H1 (cell line): ENCODE data around the gene LTF. TPM values are rescaled to one million over a fixed set of nuclear protein-coding genes. Genes with fewer than 3 reads are reported as not detected.

Source experiments
- CTCF ChIA-PET: fragments of 300-600 bp; sonication (Branson Sonifier 250); formaldehyde crosslinking; loops from one replicate; lab custom pipeline; 2021; ENCODE audit not compliant: partially characterized antibody; lab: Charles Lee
- POLR2A ChIA-PET: fragments of 300-600 bp; sonication (Branson Sonifier 250); formaldehyde crosslinking; loops from one replicate; lab custom pipeline; 2021; ENCODE audit warnings: inconsistent platforms; ENCODE audit not compliant: partially characterized antibody; lab: Charles Lee
- DNase-seq, 2 experiments: peaks; one replicate each; pipeline versions ENCODE4 v3.0.0 to v3.0.0-alpha.2; 2010 to 2022; ENCODE audit warnings: low spot score in 2 of 2, low read depth in 1 of 2, mixed read lengths in 1 of 2
- FAIRE-seq: peaks from 2 replicates; lab custom pipeline; 2011; peaks lifted over from hg19 to GRCh38; lab: Jason Lieb, UNC
- H2AFZ ChIP-seq: 2 replicates; pipeline ENCODE4 v1.8.1; 2012; ENCODE audit warnings: low read length, inconsistent platforms
- H2AK5ac ChIP-seq: 2 replicates; pipeline ENCODE4 v1.6.1; 2013; ENCODE audit warnings: low read depth, low read length
- H2BK120ac ChIP-seq: replicated peaks from 2 replicates; pipeline ENCODE3; 2013; ENCODE audit warnings: low read depth, low read length, inconsistent platforms
- H2BK12ac ChIP-seq: 2 replicates; pipeline ENCODE4 v1.6.1; 2013; ENCODE audit warnings: low read depth, low read length
- H2BK15ac ChIP-seq: 2 replicates; pipeline ENCODE4 v1.6.1; 2013; ENCODE audit warnings: low read length
- H2BK20ac ChIP-seq: 2 replicates; pipeline ENCODE4 v1.6.1; 2013; ENCODE audit warnings: low read length
- H2BK5ac ChIP-seq: 2 replicates; pipeline ENCODE4 v1.6.1; 2013; ENCODE audit warnings: low read depth, low read length
- H3K14ac ChIP-seq: 2 replicates; pipeline ENCODE4 v1.6.1; 2013; ENCODE audit warnings: inconsistent platforms; ENCODE audit not compliant: insufficient read length
- H3K18ac ChIP-seq: 2 replicates; pipeline ENCODE4 v1.6.1; 2013; ENCODE audit warnings: low read length; ENCODE audit errors: extremely low read depth
- H3K23ac ChIP-seq: 2 replicates; pipeline ENCODE4 v1.6.1; 2013; ENCODE audit warnings: inconsistent platforms; ENCODE audit not compliant: insufficient read length
- H3K23me2 ChIP-seq: 2 replicates; pipeline ENCODE4 v1.6.1; 2013; ENCODE audit warnings: low read depth, low read length
- H3K27ac ChIP-seq: 2 replicates; pipeline ENCODE4 v1.6.1; 2011; ENCODE audit warnings: low read depth, low read length, inconsistent platforms
- H3K27me3 ChIP-seq, 4 experiments: replicated peaks in 1 of 4; 1 replicate in 1 of 4; 2 replicates in 3 of 4; pipeline versions ENCODE4 v1.6.1 to v1.8.1; 2011 to 2013; ENCODE audit warnings: low read length in 3 of 4, mild to moderate bottlenecking in 3 of 4, inconsistent platforms in 2 of 4, mixed read lengths in 2 of 4, moderate library complexity in 1 of 4; ENCODE audit not compliant: control insufficient read depth in 3 of 4, insufficient read depth in 3 of 4; ENCODE audit errors: extremely low read depth in 1 of 4
- H3K36me3 ChIP-seq, 4 experiments: 2 replicates each; pipeline versions ENCODE4 v1.6.1 to v1.8.1; 2011 to 2013; ENCODE audit warnings: mild to moderate bottlenecking in 4 of 4, low read length in 3 of 4, moderate library complexity in 2 of 4, control low read depth in 1 of 4, inconsistent platforms in 1 of 4; ENCODE audit not compliant: insufficient read depth in 4 of 4, control insufficient read depth in 2 of 4
- H3K4ac ChIP-seq: replicated peaks from 2 replicates; pipeline ENCODE3; 2013; ENCODE audit warnings: low read length, low read depth, mixed read lengths, inconsistent platforms; ENCODE audit not compliant: insufficient read length
- H3K4me1 ChIP-seq, 4 experiments: replicated peaks in 1 of 4; 1 replicate in 1 of 4; 2 replicates in 3 of 4; pipeline versions ENCODE4 v1.6.1 to v1.8.1; 2011 to 2013; ENCODE audit warnings: low read length in 3 of 4, inconsistent platforms in 2 of 4, mixed read lengths in 1 of 4; ENCODE audit not compliant: insufficient read depth in 4 of 4, control insufficient read depth in 3 of 4
- H3K4me2 ChIP-seq, 2 experiments: 2 replicates each; pipeline versions ENCODE4 v1.6.1 to v1.8.1; 2011 to 2013; ENCODE audit warnings: low read depth in 2 of 2, low read length in 2 of 2, control low read depth in 1 of 2, inconsistent platforms in 1 of 2, mild to moderate bottlenecking in 1 of 2; ENCODE audit not compliant: insufficient read depth in 1 of 2
- H3K4me3 ChIP-seq, 4 experiments: fragments of 200-600, 300-600 bp in 1 of 4; sonication (generic), shearing (Covaris generic), sonication (Bioruptor Twin) in 1 of 4; 2 replicates each; pipeline versions ENCODE4 v1.5.1 to v1.8.1; 2011 to 2016; ENCODE audit warnings: low read length in 4 of 4, low read depth in 3 of 4, control low read depth in 2 of 4, inconsistent platforms in 2 of 4, mild to moderate bottlenecking in 2 of 4, mixed read lengths in 1 of 4, moderate library complexity in 1 of 4; ENCODE audit not compliant: insufficient read depth in 2 of 4; ENCODE audit errors: extremely low read depth in 1 of 4
- H3K56ac ChIP-seq: replicated peaks from 2 replicates; pipeline ENCODE3; 2013; ENCODE audit warnings: low read depth, mild to moderate bottlenecking, mixed read lengths, low read length, inconsistent platforms; ENCODE audit not compliant: insufficient read length
- H3K79me1 ChIP-seq: 2 replicates; pipeline ENCODE4 v1.6.1; 2013; ENCODE audit warnings: low read depth, low read length, control low read depth
- H3K79me2 ChIP-seq, 2 experiments: 2 replicates each; pipeline versions ENCODE4 v1.6.1 to v1.8.1; 2012 to 2013; ENCODE audit warnings: low read length in 2 of 2, mild to moderate bottlenecking in 2 of 2, inconsistent platforms in 1 of 2; ENCODE audit not compliant: insufficient read depth in 2 of 2, control insufficient read depth in 1 of 2
- H3K9ac ChIP-seq, 4 experiments: replicated peaks in 1 of 4; 1 replicate in 1 of 4; 2 replicates in 3 of 4; pipeline versions ENCODE4 v1.6.1 to v1.8.1; 2011 to 2013; ENCODE audit warnings: low read depth in 3 of 4, low read length in 3 of 4, control low read depth in 2 of 4, mild to moderate bottlenecking in 2 of 4, moderate library complexity in 2 of 4, inconsistent platforms in 1 of 4; ENCODE audit errors: extremely low read depth in 1 of 4
- H3K9me3 ChIP-seq, 2 experiments: 2 replicates each; pipeline versions ENCODE4 v1.6.1 to v1.8.1; 2012 to 2013; ENCODE audit warnings: mild to moderate bottlenecking in 2 of 2, moderate library complexity in 2 of 2, control low read depth in 1 of 2, inconsistent platforms in 1 of 2, low read depth in 1 of 2, low read length in 1 of 2, mixed read lengths in 1 of 2; ENCODE audit not compliant: insufficient read depth in 2 of 2
- H4K20me1 ChIP-seq, 2 experiments: replicated peaks in 1 of 2; 2 replicates each; pipeline versions ENCODE3 to v1.8.1; 2011 to 2013; ENCODE audit warnings: inconsistent platforms in 2 of 2, low read length in 2 of 2, mild to moderate bottlenecking in 1 of 2; ENCODE audit not compliant: insufficient read depth in 2 of 2, control insufficient read depth in 1 of 2
- H4K5ac ChIP-seq: 2 replicates; pipeline ENCODE4 v1.6.1; 2013; ENCODE audit warnings: low read length, low read depth, mixed read lengths, inconsistent platforms; ENCODE audit not compliant: insufficient read length
- H4K8ac ChIP-seq: 2 replicates; pipeline ENCODE4 v1.8.0; 2013; ENCODE audit warnings: mild to moderate bottlenecking, moderate library complexity, low read length, inconsistent platforms; ENCODE audit not compliant: insufficient read depth; ENCODE audit errors: extremely low read depth
- H4K91ac ChIP-seq: replicated peaks from 2 replicates; pipeline ENCODE3; 2013; ENCODE audit warnings: low read length, mixed read lengths, inconsistent platforms; ENCODE audit not compliant: insufficient read length
- CHD2 ChIP-seq: IDR thresholded peaks from 2 replicates; pipeline ENCODE4 v1.6.1; 2012; ENCODE audit warnings: low read length, improper control_type of control experiment
- CTCF ChIP-seq, 3 experiments: IDR thresholded peaks; 1 replicate in 2 of 3; 2 replicates in 1 of 3; pipeline versions ENCODE4 v1.5.1 to v1.6.1; 2011; ENCODE audit warnings: low read length in 3 of 3, mild to moderate bottlenecking in 3 of 3, inconsistent platforms in 2 of 3, low read depth in 1 of 3, moderate library complexity in 1 of 3; ENCODE audit not compliant: insufficient read depth in 1 of 3; ENCODE audit errors: control extremely low read depth in 1 of 3
- FOSL1 ChIP-seq: IDR thresholded peaks from 2 replicates; pipeline ENCODE4 v1.6.1; 2011; ENCODE audit warnings: mild to moderate bottlenecking, low read depth, low read length, moderate library complexity; ENCODE audit not compliant: insufficient read depth
- GTF2F1 ChIP-seq: IDR thresholded peaks from 2 replicates; pipeline ENCODE4 v1.6.1; 2012; ENCODE audit warnings: low read depth, low read length, improper control_type of control experiment, borderline replicate concordance
- KDM4A ChIP-seq: IDR thresholded peaks from one replicate; pipeline ENCODE4 v1.7.1; 2012; ENCODE audit warnings: low read depth, mild to moderate bottlenecking, moderate library complexity, low read length, inconsistent platforms; ENCODE audit not compliant: severe bottlenecking
- KDM5A ChIP-seq: fragments of 200-600 bp; IDR thresholded peaks from 2 replicates; pipeline ENCODE4 v1.7.1; 2012; ENCODE audit warnings: mild to moderate bottlenecking, low read length, inconsistent platforms, mixed read lengths
- MAX ChIP-seq: IDR thresholded peaks from 2 replicates; pipeline ENCODE4 v1.6.1; 2012; ENCODE audit warnings: inconsistent platforms
- RAD21 ChIP-seq, 2 experiments: IDR thresholded peaks in 1 of 2; conservative IDR thresholded peaks in 1 of 2; 2 replicates each; pipeline ENCODE4 v1.6.1; 2011; ENCODE audit warnings: low read depth in 2 of 2, low read length in 2 of 2, improper control_type of control experiment in 1 of 2, inconsistent platforms in 1 of 2, mild to moderate bottlenecking in 1 of 2, moderate library complexity in 1 of 2
- WGBS, 2 experiments: shearing (Covaris generic) in 1 of 2; methylation state at CpG; one replicate each; pipeline versions ENCODE4 v1.1.6 to v1.1.7; 2013 to 2015; ENCODE audit warnings: low lambda C conversion rate in 2 of 2, mixed read lengths in 2 of 2, inconsistent platforms in 1 of 2, low coverage in 1 of 2, missing lambda C conversion rate in 1 of 2; ENCODE audit not compliant: insufficient replicate concordance in 2 of 2, insufficient coverage in 1 of 2, insufficient read length in 1 of 2; ENCODE audit errors: extremely low coverage in 1 of 2, missing lambda C conversion rate in 1 of 2; 5-methylcytosine and 5-hydroxymethylcytosine counted together
- polyA plus RNA-seq, 7 experiments: library from polyadenylated mRNA; depleted of rRNA in 3 of 7; stranded (reverse) in 5 of 7; unstranded in 2 of 7; fragments of >200 nt in 5 of 7; fragments of 200-250 nt in 2 of 7; gene quantifications; 1 replicate in 5 of 7; 2 replicates in 1 of 7; 4 replicates in 1 of 7; pipeline versions ENCODE4 v1.2.1 to v1.2.3, GENCODE V29; 2011 to 2013; ENCODE audit warnings: missing spikeins in 2 of 7, mixed read lengths in 2 of 7
- total RNA-seq: library from RNA; stranded (reverse); fragmentation: NEBNext Ultra II Directional; extraction: Animal tissue kit (Norgen Biotek cat#: 25700); gene quantifications from 2 replicates; pipeline ENCODE4 v1.2.1, GENCODE V29; 2021

The LTF gene
- total and polyA plus RNA-seq, 2 of the 8 experiments (the other 6 are each of a cell fraction or from before 2014, with no cell fraction given), result 0.23 to 0.99 TPM

- Histone ChIP-seq H3K23ac (no peak overlapping the region), H4K91ac (no peak overlapping the region), H2BK5ac (no peak overlapping the region), H3K9me3 (peaks cover 5% of the 10 kb centered on the region in 2 experiments; a peak in 3 of 4 replicates), H3K4me3 (no peak overlapping the region), H4K8ac (no peak overlapping the region), H3K79me1 (no peaks in the 10 kb centered on the region; the same call in 1 of the 2 replicates), H2BK12ac (0 out of 2 replicates have a peak overlapping the region, but pooled peaks have one; percentile 50), H2BK20ac (0 out of 2 replicates have a peak overlapping the region, but pooled peaks have one; percentile 37), H2AFZ (no peak overlapping the region), H3K36me3 (no peaks in the 10 kb centered on the region), H3K4ac (no peak overlapping the region), H3K27ac (no peak overlapping the region), H2AK5ac (no peak overlapping the region), H4K20me1 (no peaks in the 10 kb centered on the region), H2BK15ac (no peak overlapping the region), H3K18ac (no peak overlapping the region), H3K56ac (no peak overlapping the region), H3K4me1 (peaks cover 0 to 4% (median 0%) of the 10 kb centered on the region in 4 experiments; a peak in 1 of 7 replicates), H3K79me2 (no peaks in the 10 kb centered on the region), H3K23me2 (no peaks in the 10 kb centered on the region), H3K4me2 (no peak overlapping the region), H3K14ac (no peak overlapping the region), H3K9ac (no peak overlapping the region), H3K27me3 (no peaks in the 10 kb centered on the region), H2BK120ac (no peak overlapping the region), H4K5ac (no peak overlapping the region)
- 90% methylated on average over 10 of the region's 10 CpGs; no CpG with 5 or more reads in 1 of the 2 experiments for WGBS, 2 experiments
- FAIRE-seq, result no peak
- DNase-seq, result no peak
- CTCF ChIA-PET, result interaction anchor here (0.8 to 4.6 kb wide), 15 partner anchors 9 to 489 kb away, joined by 3 to 31 read pairs (median 4); partner anchors contain the start of genes CCR5AS and CCRL2
- POLR2A ChIA-PET, result no interaction called here
- no peak for TF ChIP-seq CHD2
- TF ChIP-seq CTCF (IDR thresholded peaks at IDR 0.05; ENCODE audit: control extremely low read depth in 1 of 3, insufficient read depth in 1 of 3, low read depth in 1 of 3, low read length in 3 of 3), result no peak
- no peak for TF ChIP-seq GTF2F1
- peak in 1 of 2 experiments; percentile 19; a peak in 1 of 4 replicates for TF ChIP-seq RAD21 (IDR thresholded peaks at IDR 0.05 in 1 of 2, conservative IDR thresholded peaks at IDR 0.05 in 1 of 2; ENCODE audit: low read depth in 2 of 2, low read length in 2 of 2)
- no peak for TF ChIP-seq MAX
- TF ChIP-seq KDM4A, result no peak
- no peak for TF ChIP-seq FOSL1
- no peak for TF ChIP-seq KDM5A
Measured at GRCh38 chr3:46427916-46428833, 36.5 kb downstream of the LTF start.
